ENCODE results near the gene BBS9. TPM values are rescaled to one million over a fixed set of nuclear protein-coding genes. Genes with fewer than 3 reads are reported as not detected.

The BBS9 gene
- total and polyA plus RNA-seq, 2 of the 4 experiments (the other 2 are of a cell fraction): 7.9 to 9.5 TPM

DNA sequence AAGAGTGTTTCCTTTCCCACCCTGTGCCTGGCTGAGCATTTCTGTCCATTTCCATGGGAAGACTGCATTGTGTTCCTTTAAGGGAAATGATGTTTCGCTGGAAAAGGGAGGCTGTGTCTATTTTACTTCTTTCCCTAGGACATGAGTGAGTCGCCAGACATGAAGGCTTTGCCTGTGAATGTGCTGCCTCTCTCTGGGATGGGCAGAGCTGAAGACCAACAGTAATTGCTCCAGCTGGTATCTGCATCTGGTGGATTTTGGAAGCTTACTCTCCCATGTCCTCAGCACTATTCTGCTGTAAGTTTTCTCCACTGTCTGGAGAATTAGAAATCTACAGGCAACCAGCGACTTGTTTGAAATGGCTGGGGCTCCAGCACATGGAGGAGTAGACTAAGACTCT, 511.4 kb downstream of the BBS9 start:
- no peak overlapping the region for H3K4ac ChIP-seq (ENCODE audit: low read depth, low read length)
- BruUV-seq (replicated peaks): no TSS peak
- 100% methylated on average over 1 of the region's 3 CpGs; no CpG with 5 or more reads in 1 of the 2 experiments for WGBS, 2 experiments (ENCODE audit: extremely low coverage in 2 of 2, insufficient read length in 1 of 2)

More for the DNA sequence above, 511.4 kb downstream of the BBS9 start:
- Histone ChIP-seq H4K8ac (ENCODE audit: low read depth in 2 of 2, low read length in 2 of 2) (no peak overlapping the region), H3K27ac (ENCODE audit: insufficient read depth, low read length) (no peak overlapping the region), H3K9me3 (ENCODE audit: control insufficient read depth, insufficient read depth, low read length) (no peaks in the 10 kb centered on the region), H3K79me1 (ENCODE audit: low read depth in 1 of 2, low read length in 2 of 2) (no peaks in the 10 kb centered on the region), H4K20me1 (ENCODE audit: insufficient read depth, low read length) (no peaks in the 10 kb centered on the region), H3K27me3 (ENCODE audit: control insufficient read depth, insufficient read depth, low read length) (no peaks in the 10 kb centered on the region), H2BK120ac (ENCODE audit: low read depth, low read length) (no peak overlapping the region), H2AFZ (replicated peaks; ENCODE audit: low read length, poor library complexity) (no peak overlapping the region), H3K9ac (ENCODE audit: low read depth, low read length) (no peak overlapping the region), H3K9me1 (ENCODE audit: insufficient read depth, low read length) (0 out of 2 replicates have a peak, but pooled peaks cover 4% of the 10 kb centered on the region), H3K4me1 (ENCODE audit: control insufficient read depth, insufficient read depth, low read length) (peaks cover 5% of the 10 kb centered on the region), H3K4me3 (ENCODE audit: insufficient read depth, low read depth, low read length) (no peak overlapping the region), H3K56ac (ENCODE audit: extremely low read depth, insufficient read depth, low read length) (no peak overlapping the region), H2AK5ac (ENCODE audit: low read depth, low read length) (no peak overlapping the region), H4K91ac (ENCODE audit: insufficient read depth, low read depth, low read length) (no peak overlapping the region), H3K4me2 (ENCODE audit: low read depth, low read length) (no peak overlapping the region), H3K36me3 (ENCODE audit: control insufficient read depth, insufficient read depth, low read length) (no peaks in the 10 kb centered on the region), H2BK15ac (ENCODE audit: low read depth, low read length) (no peak overlapping the region), H3K14ac (replicated peaks; ENCODE audit: low read depth, low read length) (no peak overlapping the region), H3K23ac (ENCODE audit: low read depth, low read length) (no peak overlapping the region), H4K5ac (ENCODE audit: low read depth, low read length) (no peak overlapping the region), H2BK20ac (ENCODE audit: low read depth, low read length) (no peak overlapping the region), H2BK5ac (ENCODE audit: low read depth, low read length, poor library complexity, severe bottlenecking) (no peak overlapping the region), H2AK9ac (replicated peaks; ENCODE audit: low read depth, low read length, poor library complexity) (no peak overlapping the region), H3K18ac (ENCODE audit: low read depth, low read length) (no peak overlapping the region)
- dilution Hi-C loops (cut with HindIII; ENCODE audit: low sequenced_read_pairs, unreplicated experiment) (no loop called here), intact Hi-C loops (cut with micrococcal nuclease) (no loop called here), in situ Hi-C loops (cut with MboI; ENCODE audit: low sequenced_read_pairs) (no loop called here)
- no peak; the same call in 1 of the 2 replicates for ATAC-seq (ENCODE audit: low read depth)
- DNase-seq: peak; percentile 30
- ChIA-PET POLR2A (ENCODE audit: unreplicated experiment) (interaction anchor here (0.6 kb wide), 1 partner anchor 197 kb away, joined by 3 read pairs; no protein-coding TSS in a partner anchor), CTCF (interaction anchor here (0.7 kb wide), 1 partner anchor 182 kb away, joined by 3 read pairs; no protein-coding TSS in a partner anchor)
- no peak for TF ChIP-seq MAFK (IDR thresholded peaks at IDR 0.05; ENCODE audit: low read depth, low read length)
- TF ChIP-seq USF2 (IDR thresholded peaks at IDR 0.05; ENCODE audit: low read depth, low read length): no peak
- no peak for TF ChIP-seq RCOR1 (IDR thresholded peaks at IDR 0.05; ENCODE audit: insufficient replicate concordance, low read length)
- TF ChIP-seq NFE2L2 (IDR thresholded peaks at IDR 0.05; ENCODE audit: low read depth, low read length): no peak
- no peak for TF ChIP-seq RAD21 (IDR thresholded peaks at IDR 0.05; ENCODE audit: low read length)
- no peak for TF ChIP-seq POLR2A (IDR thresholded peaks at IDR 0.05; ENCODE audit: low read depth, low read length)
- TF ChIP-seq BHLHE40 (IDR thresholded peaks at IDR 0.05; ENCODE audit: low read depth, low read length): no peak
- no peak for TF ChIP-seq CHD1 (IDR thresholded peaks at IDR 0.05; ENCODE audit: low read depth, low read length)
- no peak for TF ChIP-seq ELK1 (IDR thresholded peaks at IDR 0.05; ENCODE audit: borderline replicate concordance, low read depth, low read length)
- TF ChIP-seq RFX5 (IDR thresholded peaks at IDR 0.05; ENCODE audit: low read depth, low read length): no peak
- TF ChIP-seq FOS (IDR thresholded peaks at IDR 0.05; ENCODE audit: low read depth, low read length): no peak
- TF ChIP-seq SMC3 (IDR thresholded peaks at IDR 0.05; ENCODE audit: low read depth, low read length): no peak
- TF ChIP-seq CEBPB (IDR thresholded peaks at IDR 0.05; ENCODE audit: low read depth, low read length): no peak
- no peak for TF ChIP-seq MXI1 (IDR thresholded peaks at IDR 0.05; ENCODE audit: borderline replicate concordance, low read depth, low read length)
- no peak for TF ChIP-seq MAZ (IDR thresholded peaks at IDR 0.05; ENCODE audit: borderline replicate concordance, low read depth, low read length)
- TF ChIP-seq, protein P1, sequence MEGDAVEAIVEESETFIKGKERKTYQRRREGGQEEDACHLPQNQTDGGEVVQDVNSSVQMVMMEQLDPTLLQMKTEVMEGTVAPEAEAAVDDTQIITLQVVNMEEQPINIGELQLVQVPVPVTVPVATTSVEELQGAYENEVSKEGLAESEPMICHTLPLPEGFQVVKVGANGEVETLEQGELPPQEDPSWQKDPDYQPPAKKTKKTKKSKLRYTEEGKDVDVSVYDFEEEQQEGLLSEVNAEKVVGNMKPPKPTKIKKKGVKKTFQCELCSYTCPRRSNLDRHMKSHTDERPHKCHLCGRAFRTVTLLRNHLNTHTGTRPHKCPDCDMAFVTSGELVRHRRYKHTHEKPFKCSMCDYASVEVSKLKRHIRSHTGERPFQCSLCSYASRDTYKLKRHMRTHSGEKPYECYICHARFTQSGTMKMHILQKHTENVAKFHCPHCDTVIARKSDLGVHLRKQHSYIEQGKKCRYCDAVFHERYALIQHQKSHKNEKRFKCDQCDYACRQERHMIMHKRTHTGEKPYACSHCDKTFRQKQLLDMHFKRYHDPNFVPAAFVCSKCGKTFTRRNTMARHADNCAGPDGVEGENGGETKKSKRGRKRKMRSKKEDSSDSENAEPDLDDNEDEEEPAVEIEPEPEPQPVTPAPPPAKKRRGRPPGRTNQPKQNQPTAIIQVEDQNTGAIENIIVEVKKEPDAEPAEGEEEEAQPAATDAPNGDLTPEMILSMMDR (conservative IDR thresholded peaks at IDR 0.05; ENCODE audit: low read depth, low read length): no peak
